HG03095 (cell line): ENCODE data around the gene PLEKHH2.
A peak's percentile ranks its signal among the peaks of the same experiment; 100 is the strongest.

Experiments
- ATAC-seq: cut with Tn5 transposase; IDR thresholded peaks from one replicate; pipeline ENCODE4 v1.9.1; 2021; ENCODE audit warnings: moderate library complexity; ENCODE audit not compliant: unreplicated experiment

Gene PLEKHH2

GRCh38 chr2:43758739-43759138, 121.7 kb downstream of the PLEKHH2 start:
- no peak for ATAC-seq

GRCh38 chr2:43759195-43759594, 122.1 kb downstream of the PLEKHH2 start:
- ATAC-seq = no peak

GRCh38 chr2:43762286-43762685, 125.2 kb downstream of the PLEKHH2 start:
- no peak for ATAC-seq

GRCh38 chr2:43763091-43763490, 126.0 kb downstream of the PLEKHH2 start:
- ATAC-seq = no peak

- ATAC-seq = no peak
These were observed 127.1 kb downstream of the PLEKHH2 start for GRCh38 chr2:43764086-43764705.

- ATAC-seq = no peak
These were observed 128.9 kb downstream of the PLEKHH2 start for GRCh38 chr2:43766006-43766405.

- peak; percentile 98 for ATAC-seq
These were observed 137.0 kb downstream of the PLEKHH2 start, which contains the start of gene DYNC2LI1 for GRCh38 chr2:43773876-43774613. Gene DYNC2LI1 (plus strand): TSS chr2:43774039. CDS start chr2:43774139, 100 bp downstream.

- no peak for ATAC-seq
These were observed 137.6 kb downstream of the PLEKHH2 start for GRCh38 chr2:43774617-43775016.

GRCh38 chr2:43776324-43776723, 139.3 kb downstream of the PLEKHH2 start:
- ATAC-seq = no peak

- ATAC-seq = no peak
These were observed 140.4 kb downstream of the PLEKHH2 start for GRCh38 chr2:43777306-43777926.

GRCh38 chr2:43778233-43778632, 141.2 kb downstream of the PLEKHH2 start:
- no peak for ATAC-seq

GRCh38 chr2:43787895-43788294, 150.8 kb downstream of the PLEKHH2 start:
- no peak for ATAC-seq

- no peak for ATAC-seq
These were observed 151.6 kb downstream of the PLEKHH2 start for GRCh38 chr2:43788646-43789045.

- ATAC-seq = no peak
These were observed 153.1 kb downstream of the PLEKHH2 start for GRCh38 chr2:43790147-43790546.

- ATAC-seq = no peak
These were observed 154.1 kb downstream of the PLEKHH2 start for GRCh38 chr2:43791035-43791765.

- ATAC-seq = no peak
These were observed 155.6 kb downstream of the PLEKHH2 start for GRCh38 chr2:43792653-43793052.

- ATAC-seq = no peak
These were observed 157.9 kb downstream of the PLEKHH2 start for GRCh38 chr2:43794956-43795355.

GRCh38 chr2:43796206-43796605, 159.1 kb downstream of the PLEKHH2 start:
- ATAC-seq = no peak

GRCh38 chr2:43798300-43798699, 161.2 kb downstream of the PLEKHH2 start:
- no peak for ATAC-seq

GRCh38 chr2:43800894-43801293, 163.8 kb downstream of the PLEKHH2 start:
- ATAC-seq = no peak

GRCh38 chr2:43802135-43802534, 165.1 kb downstream of the PLEKHH2 start:
- no peak for ATAC-seq
